HEK293 (cell line): Measurements from ENCODE around the gene TSPAN9.

Source experiments
- CTCF ChIA-PET: fragments of 350-600 bp; formaldehyde crosslinking; extraction: SDS; loops from one replicate; lab custom pipeline; 2021; ENCODE audit warnings: antibody characterized with exemption; lab: Yijun Ruan, JAX
- POLR2A ChIA-PET: fragments of 300-600 bp; formaldehyde crosslinking; extraction: SDS; loops from one replicate; lab custom pipeline; 2020; ENCODE audit warnings: antibody characterized with exemption, inconsistent platforms; lab: Yijun Ruan, JAX
- H3K27ac ChIP-seq: fragments of 200-500 bp; sonication (Bioruptor generic); 2 replicates; pipeline ENCODE4 v1.5.1; 2014; ENCODE audit warnings: low read depth, low read length, control low read depth, inconsistent platforms; ENCODE audit errors: extremely low read depth
- H3K36me3 ChIP-seq, 2 experiments: fragments of 200-500 bp in 1 of 2; sonication (Bioruptor generic) in 1 of 2; 1 replicate in 1 of 2; 2 replicates in 1 of 2; pipeline ENCODE4 v1.5.1; 2014 to 2017; ENCODE audit warnings: inconsistent platforms in 2 of 2, low read length in 2 of 2; ENCODE audit not compliant: control insufficient read depth in 2 of 2, insufficient read depth in 1 of 2
- H3K4me1 ChIP-seq: fragments of 200-500 bp; sonication (Bioruptor generic); 2 replicates; pipeline ENCODE4 v1.5.1; 2014; ENCODE audit warnings: mild to moderate bottlenecking, low read length, inconsistent platforms; ENCODE audit not compliant: control insufficient read depth, insufficient read depth
- H3K4me3 ChIP-seq: 2 replicates; pipeline ENCODE4 v1.5.1; 2011; ENCODE audit warnings: low read depth, mild to moderate bottlenecking, control low read depth, low read length, moderate library complexity
- H3K9me3 ChIP-seq: fragments of 200-500 bp; sonication (Bioruptor generic); 2 replicates; pipeline ENCODE4 v1.5.1; 2014; ENCODE audit warnings: low read depth, low read length, inconsistent platforms; ENCODE audit not compliant: control insufficient read depth, insufficient read depth
- HOXC10 ChIP-seq: sonication (generic); formaldehyde crosslinking; IDR thresholded peaks from 2 replicates; pipeline ENCODE4 v1.8.1; 2023; ENCODE audit warnings: mild to moderate bottlenecking, missing genetic modification reagents
- KLF1 ChIP-seq: fragments of 450-650 bp; formaldehyde crosslinking; IDR thresholded peaks from 2 replicates; pipeline ENCODE4 v1.5.1; 2016; ENCODE audit warnings: missing biosample characterization, missing genetic modification characterization
- KLF16 ChIP-seq: fragments of 450-650 bp; formaldehyde crosslinking; IDR thresholded peaks from 2 replicates; pipeline ENCODE4 v1.5.1; 2017; ENCODE audit warnings: missing biosample characterization, missing genetic modification characterization
- PRDM1 ChIP-seq: fragments of 450-650 bp; formaldehyde crosslinking; IDR thresholded peaks from 2 replicates; pipeline ENCODE4; 2016; ENCODE audit warnings: missing biosample characterization, missing genetic modification characterization
- RBAK ChIP-seq: fragments of 450-650 bp; formaldehyde crosslinking; IDR thresholded peaks from 2 replicates; pipeline ENCODE4 v1.5.1; 2016; ENCODE audit warnings: missing biosample characterization, missing genetic modification characterization
- ZBTB49 ChIP-seq: fragments of 450-650 bp; formaldehyde crosslinking; IDR thresholded peaks from 2 replicates; pipeline ENCODE4 v1.5.1; 2016; ENCODE audit warnings: missing biosample characterization, missing genetic modification characterization, low read depth
- ZFP69B ChIP-seq: fragments of 450-650 bp; formaldehyde crosslinking; IDR thresholded peaks from 2 replicates; pipeline ENCODE4 v1.5.1; 2016; ENCODE audit warnings: missing biosample characterization, missing genetic modification characterization
- ZNF114 ChIP-seq: fragments of 450-650 bp; formaldehyde crosslinking; IDR thresholded peaks from 2 replicates; pipeline ENCODE4 v1.5.0; 2017; ENCODE audit warnings: missing biosample characterization, missing genetic modification characterization
- ZNF148 ChIP-seq: fragments of 450-650 bp; formaldehyde crosslinking; IDR thresholded peaks from 2 replicates; pipeline ENCODE4 v1.5.0; 2017; ENCODE audit warnings: missing biosample characterization, missing genetic modification characterization, borderline replicate concordance
- ZNF174 ChIP-seq: fragments of 450-650 bp; formaldehyde crosslinking; IDR thresholded peaks from 2 replicates; pipeline ENCODE4 v1.5.0; 2017; ENCODE audit warnings: missing biosample characterization, mild to moderate bottlenecking, missing genetic modification characterization
- ZNF19 ChIP-seq: fragments of 450-650 bp; formaldehyde crosslinking; IDR thresholded peaks from 2 replicates; pipeline ENCODE4; 2016; ENCODE audit warnings: missing biosample characterization, missing genetic modification characterization, low read depth
- ZNF280D ChIP-seq: fragments of 450-650 bp; formaldehyde crosslinking; IDR thresholded peaks from 2 replicates; pipeline ENCODE4 v1.5.1; 2016; ENCODE audit warnings: missing biosample characterization, missing genetic modification characterization
- ZNF362 ChIP-seq: fragments of 450-650 bp; formaldehyde crosslinking; IDR thresholded peaks from 2 replicates; pipeline ENCODE4 v1.5.1; 2016; ENCODE audit warnings: missing biosample characterization, missing genetic modification characterization
- ZNF366 ChIP-seq: fragments of 450-650 bp; formaldehyde crosslinking; conservative IDR thresholded peaks from 2 replicates; pipeline ENCODE4 v1.5.1; 2016; ENCODE audit warnings: missing biosample characterization, missing genetic modification characterization
- ZNF623 ChIP-seq: fragments of 450-650 bp; formaldehyde crosslinking; IDR thresholded peaks from 2 replicates; pipeline ENCODE4 v1.5.1; 2016; ENCODE audit warnings: missing biosample characterization, missing genetic modification characterization
- ZNF624 ChIP-seq: fragments of 450-650 bp; formaldehyde crosslinking; IDR thresholded peaks from 2 replicates; pipeline ENCODE4 v1.5.1; 2017; ENCODE audit warnings: missing biosample characterization, missing genetic modification characterization
- ZNF768 ChIP-seq: fragments of 450-650 bp; formaldehyde crosslinking; IDR thresholded peaks from 2 replicates; pipeline ENCODE4 v1.5.1; 2018; ENCODE audit warnings: missing biosample characterization, mild to moderate bottlenecking, missing genetic modification characterization
- ZSCAN5A ChIP-seq: fragments of 450-650 bp; formaldehyde crosslinking; IDR thresholded peaks from 2 replicates; pipeline ENCODE4 v1.5.1; 2016; ENCODE audit warnings: missing biosample characterization, missing genetic modification characterization
- TF ChIP-seq, protein P1 (sequence below): fragments of 450-650 bp; formaldehyde crosslinking; IDR thresholded peaks from 2 replicates; pipeline ENCODE4 v1.5.1; 2017; ENCODE audit warnings: missing biosample characterization, missing genetic modification characterization
- TF ChIP-seq, protein P2 (sequence below): fragments of 450-650 bp; formaldehyde crosslinking; IDR thresholded peaks from 2 replicates; pipeline ENCODE4 v1.5.1; 2016; ENCODE audit warnings: missing biosample characterization, missing genetic modification characterization

The TSPAN9 gene

DNA sequence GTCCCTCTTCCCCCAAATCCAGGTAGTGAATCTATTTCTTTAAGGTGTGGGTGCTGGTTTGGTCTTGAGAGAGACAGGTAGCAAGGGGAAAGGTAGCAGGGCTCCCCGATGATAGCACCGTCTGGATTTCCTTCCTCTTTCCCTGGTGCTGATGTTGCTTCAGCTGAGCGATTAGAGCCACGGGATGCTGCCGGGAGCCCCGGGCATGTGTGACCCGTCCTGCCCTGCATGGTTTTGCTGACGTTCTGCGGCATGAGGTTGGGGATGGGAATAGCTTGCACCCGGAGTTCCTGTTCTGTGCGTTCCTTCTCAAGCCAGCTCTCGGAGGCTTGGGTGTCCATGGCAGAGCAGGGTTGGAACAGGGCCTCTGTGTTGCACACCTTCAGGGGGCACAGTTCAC, 107.3 kb downstream of the TSPAN9 start (continued):
- TF ChIP-seq, protein P1, sequence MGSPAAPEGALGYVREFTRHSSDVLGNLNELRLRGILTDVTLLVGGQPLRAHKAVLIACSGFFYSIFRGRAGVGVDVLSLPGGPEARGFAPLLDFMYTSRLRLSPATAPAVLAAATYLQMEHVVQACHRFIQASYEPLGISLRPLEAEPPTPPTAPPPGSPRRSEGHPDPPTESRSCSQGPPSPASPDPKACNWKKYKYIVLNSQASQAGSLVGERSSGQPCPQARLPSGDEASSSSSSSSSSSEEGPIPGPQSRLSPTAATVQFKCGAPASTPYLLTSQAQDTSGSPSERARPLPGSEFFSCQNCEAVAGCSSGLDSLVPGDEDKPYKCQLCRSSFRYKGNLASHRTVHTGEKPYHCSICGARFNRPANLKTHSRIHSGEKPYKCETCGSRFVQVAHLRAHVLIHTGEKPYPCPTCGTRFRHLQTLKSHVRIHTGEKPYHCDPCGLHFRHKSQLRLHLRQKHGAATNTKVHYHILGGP (tag by site-specific recombination), result no peak
- TF ChIP-seq ZNF624 (tag by site-specific recombination) (no peak), HOXC10 (CRISPR knock-in tag) (no peak), ZNF366 (tag by site-specific recombination) (no peak), ZNF148 (tag by site-specific recombination) (no peak), ZSCAN5A (tag by site-specific recombination) (no peak), KLF1 (tag by site-specific recombination) (no peak), ZNF280D (no peak), RBAK (tag by site-specific recombination) (no peak)
- TF ChIP-seq, protein P2, sequence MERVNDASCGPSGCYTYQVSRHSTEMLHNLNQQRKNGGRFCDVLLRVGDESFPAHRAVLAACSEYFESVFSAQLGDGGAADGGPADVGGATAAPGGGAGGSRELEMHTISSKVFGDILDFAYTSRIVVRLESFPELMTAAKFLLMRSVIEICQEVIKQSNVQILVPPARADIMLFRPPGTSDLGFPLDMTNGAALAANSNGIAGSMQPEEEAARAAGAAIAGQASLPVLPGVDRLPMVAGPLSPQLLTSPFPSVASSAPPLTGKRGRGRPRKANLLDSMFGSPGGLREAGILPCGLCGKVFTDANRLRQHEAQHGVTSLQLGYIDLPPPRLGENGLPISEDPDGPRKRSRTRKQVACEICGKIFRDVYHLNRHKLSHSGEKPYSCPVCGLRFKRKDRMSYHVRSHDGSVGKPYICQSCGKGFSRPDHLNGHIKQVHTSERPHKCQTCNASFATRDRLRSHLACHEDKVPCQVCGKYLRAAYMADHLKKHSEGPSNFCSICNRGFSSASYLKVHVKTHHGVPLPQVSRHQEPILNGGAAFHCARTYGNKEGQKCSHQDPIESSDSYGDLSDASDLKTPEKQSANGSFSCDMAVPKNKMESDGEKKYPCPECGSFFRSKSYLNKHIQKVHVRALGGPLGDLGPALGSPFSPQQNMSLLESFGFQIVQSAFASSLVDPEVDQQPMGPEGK (tag by site-specific recombination), result no peak

- Histone ChIP-seq H3K27ac (no peak overlapping the region), H3K4me1 (no peaks in the 10 kb centered on the region), H3K9me3 (no peaks in the 10 kb centered on the region), H3K4me3 (no peak overlapping the region), H3K36me3 (no peaks in the 10 kb centered on the region)
- ChIA-PET CTCF (interaction anchor here (0.9 to 1.0 kb wide), 2 partner anchors 18 to 90 kb away, joined by 4 read pairs; no protein-coding TSS in a partner anchor), POLR2A (no interaction called here)
- TF ChIP-seq KLF16 (tag by site-specific recombination), result no peak
- no peak for TF ChIP-seq ZNF362 (tag by site-specific recombination)
- TF ChIP-seq ZNF768 (tag by site-specific recombination), result no peak
- TF ChIP-seq ZBTB49 (tag by site-specific recombination), result no peak
- no peak for TF ChIP-seq ZNF174 (tag by site-specific recombination)
- TF ChIP-seq ZNF19 (tag by site-specific recombination), result no peak
- no peak for TF ChIP-seq ZFP69B (tag by site-specific recombination)
- TF ChIP-seq ZNF114 (tag by site-specific recombination), result no peak
- no peak for TF ChIP-seq ZNF623 (tag by site-specific recombination)
- TF ChIP-seq PRDM1 (tag by site-specific recombination), result no peak
Observed at GRCh38 chr12:3185260-3185870, 108.2 kb downstream of the TSPAN9 start.
